ENCODE results near the gene ATP5ME.
"Not testable (repeated sequence)": the region's sequence is repeated elsewhere in the genome, so short reads cannot be mapped to it uniquely, and the experiment has no call there.

The ATP5ME gene

GRCh38 chr4:642366-642765 is 31.7 kb downstream of the ATP5ME start:
- not testable (repeated sequence) for H3K9me3 ChIP-seq (ENCODE audit: control insufficient read depth, insufficient read depth, low read length); H3K27ac ChIP-seq (ENCODE audit: low read length); H3K4me1 ChIP-seq (ENCODE audit: control insufficient read depth, insufficient read depth, low read length); H3K27me3 ChIP-seq (ENCODE audit: control insufficient read depth, insufficient read depth, low read length); H3K36me3 ChIP-seq (ENCODE audit: control insufficient read depth, insufficient read depth, low read length); H3K4me3 ChIP-seq (ENCODE audit: low read length); DNase-seq (ENCODE audit: low read depth, low spot score)
- WGBS (ENCODE audit: insufficient coverage, insufficient read length): no CpG with 5 or more reads among the region's 6 CpGs

- Histone ChIP-seq H3K27ac (ENCODE audit: low read length) (no peak overlapping the region), H3K27me3 (ENCODE audit: control insufficient read depth, insufficient read depth, low read length) (no peaks in the 10 kb centered on the region), H3K4me1 (ENCODE audit: control insufficient read depth, insufficient read depth, low read length) (no peaks in the 10 kb centered on the region), H3K36me3 (ENCODE audit: control insufficient read depth, insufficient read depth, low read length) (no peaks in the 10 kb centered on the region), H3K4me3 (ENCODE audit: low read length) (no peak overlapping the region), H3K9me3 (ENCODE audit: control insufficient read depth, insufficient read depth, low read length) (no peaks in the 10 kb centered on the region)
- WGBS (ENCODE audit: insufficient coverage, insufficient read length): no CpG with 5 or more reads among the region's 32 CpGs
- DNase-seq (ENCODE audit: low read depth, low spot score): no peak
These were observed 36.4 kb downstream of the ATP5ME start for GRCh38 chr4:637536-638280.

GRCh38 chr4:636628-637159 is 37.4 kb downstream of the ATP5ME start:
- no peaks in the 10 kb centered on the region for H3K9me3 ChIP-seq (ENCODE audit: control insufficient read depth, insufficient read depth, low read length)
- H3K27ac ChIP-seq (ENCODE audit: low read length): no peak overlapping the region
- WGBS (ENCODE audit: insufficient coverage, insufficient read length): no CpG with 5 or more reads among the region's 13 CpGs
- H3K4me3 ChIP-seq (ENCODE audit: low read length): no peak overlapping the region
- H3K36me3 ChIP-seq (ENCODE audit: control insufficient read depth, insufficient read depth, low read length): no peaks in the 10 kb centered on the region
- H3K27me3 ChIP-seq (ENCODE audit: control insufficient read depth, insufficient read depth, low read length): no peaks in the 10 kb centered on the region
- no peaks in the 10 kb centered on the region for H3K4me1 ChIP-seq (ENCODE audit: control insufficient read depth, insufficient read depth, low read length)
- DNase-seq (ENCODE audit: low read depth, low spot score): no peak

GRCh38 chr4:635851-636627 is 38.0 kb downstream of the ATP5ME start:
- no CpG with 5 or more reads among the region's 22 CpGs for WGBS (ENCODE audit: insufficient coverage, insufficient read length)
- H3K4me1 ChIP-seq (ENCODE audit: control insufficient read depth, insufficient read depth, low read length): no peaks in the 10 kb centered on the region
- no peak for DNase-seq (ENCODE audit: low read depth, low spot score)
- H3K36me3 ChIP-seq (ENCODE audit: control insufficient read depth, insufficient read depth, low read length): no peaks in the 10 kb centered on the region
- H3K27me3 ChIP-seq (ENCODE audit: control insufficient read depth, insufficient read depth, low read length): no peaks in the 10 kb centered on the region
- H3K4me3 ChIP-seq (ENCODE audit: low read length): no peak overlapping the region
- H3K27ac ChIP-seq (ENCODE audit: low read length): no peak overlapping the region
- H3K9me3 ChIP-seq (ENCODE audit: control insufficient read depth, insufficient read depth, low read length): no peaks in the 10 kb centered on the region

- no CpG with 5 or more reads among the region's 46 CpGs for WGBS (ENCODE audit: insufficient coverage, insufficient read length)
- H3K27me3 ChIP-seq (ENCODE audit: control insufficient read depth, insufficient read depth, low read length); H3K36me3 ChIP-seq (ENCODE audit: control insufficient read depth, insufficient read depth, low read length); H3K4me3 ChIP-seq (ENCODE audit: low read length); DNase-seq (ENCODE audit: low read depth, low spot score); H3K27ac ChIP-seq (ENCODE audit: low read length); H3K9me3 ChIP-seq (ENCODE audit: control insufficient read depth, insufficient read depth, low read length); H3K4me1 ChIP-seq (ENCODE audit: control insufficient read depth, insufficient read depth, low read length): not testable (repeated sequence)
These were observed 38.8 kb downstream of the ATP5ME start for GRCh38 chr4:635066-635835.

GRCh38 chr4:634599-634985 is 39.5 kb downstream of the ATP5ME start:
- no peaks in the 10 kb centered on the region for H3K36me3 ChIP-seq (ENCODE audit: control insufficient read depth, insufficient read depth, low read length)
- H3K27me3 ChIP-seq (ENCODE audit: control insufficient read depth, insufficient read depth, low read length): no peaks in the 10 kb centered on the region
- no peak overlapping the region for H3K4me3 ChIP-seq (ENCODE audit: low read length)
- DNase-seq (ENCODE audit: low read depth, low spot score): no peak
- WGBS (ENCODE audit: insufficient coverage, insufficient read length): no CpG with 5 or more reads among the region's 23 CpGs
- no peak overlapping the region for H3K27ac ChIP-seq (ENCODE audit: low read length)
- no peaks in the 10 kb centered on the region for H3K9me3 ChIP-seq (ENCODE audit: control insufficient read depth, insufficient read depth, low read length)
- no peaks in the 10 kb centered on the region for H3K4me1 ChIP-seq (ENCODE audit: control insufficient read depth, insufficient read depth, low read length)

- H3K4me1 ChIP-seq (ENCODE audit: control insufficient read depth, insufficient read depth, low read length): no peaks in the 10 kb centered on the region
- DNase-seq (ENCODE audit: low read depth, low spot score): no peak
- no peak overlapping the region for H3K27ac ChIP-seq (ENCODE audit: low read length)
- no peak overlapping the region for H3K4me3 ChIP-seq (ENCODE audit: low read length)
- no peaks in the 10 kb centered on the region for H3K27me3 ChIP-seq (ENCODE audit: control insufficient read depth, insufficient read depth, low read length)
- no CpG with 5 or more reads among the region's 15 CpGs for WGBS (ENCODE audit: insufficient coverage, insufficient read length)
- H3K36me3 ChIP-seq (ENCODE audit: control insufficient read depth, insufficient read depth, low read length): no peaks in the 10 kb centered on the region
- H3K9me3 ChIP-seq (ENCODE audit: control insufficient read depth, insufficient read depth, low read length): no peaks in the 10 kb centered on the region
These were observed 40.0 kb downstream of the ATP5ME start for GRCh38 chr4:633976-634598.

- no peak overlapping the region for H3K4me3 ChIP-seq (ENCODE audit: low read length)
- no CpG with 5 or more reads among the region's 9 CpGs for WGBS (ENCODE audit: insufficient coverage, insufficient read length)
- DNase-seq (ENCODE audit: low read depth, low spot score): no peak
These were observed 40.7 kb downstream of the ATP5ME start for GRCh38 chr4:633406-633805.

GRCh38 chr4:632926-633325 is 41.1 kb downstream of the ATP5ME start:
- no peaks in the 10 kb centered on the region for H3K36me3 ChIP-seq (ENCODE audit: control insufficient read depth, insufficient read depth, low read length)
- DNase-seq (ENCODE audit: low read depth, low spot score): no peak
- no peak overlapping the region for H3K4me3 ChIP-seq (ENCODE audit: low read length)
- no peak overlapping the region for H3K27ac ChIP-seq (ENCODE audit: low read length)
- no peaks in the 10 kb centered on the region for H3K27me3 ChIP-seq (ENCODE audit: control insufficient read depth, insufficient read depth, low read length)
- WGBS (ENCODE audit: insufficient coverage, insufficient read length): no CpG with 5 or more reads among the region's 6 CpGs
- no peaks in the 10 kb centered on the region for H3K4me1 ChIP-seq (ENCODE audit: control insufficient read depth, insufficient read depth, low read length)
- H3K9me3 ChIP-seq (ENCODE audit: control insufficient read depth, insufficient read depth, low read length): no peaks in the 10 kb centered on the region

More at GRCh38 chr4:633406-633805, 40.7 kb downstream of the ATP5ME start:
- Histone ChIP-seq H3K36me3 (ENCODE audit: control insufficient read depth, insufficient read depth, low read length) (no peaks in the 10 kb centered on the region), H3K27me3 (ENCODE audit: control insufficient read depth, insufficient read depth, low read length) (no peaks in the 10 kb centered on the region), H3K9me3 (ENCODE audit: control insufficient read depth, insufficient read depth, low read length) (no peaks in the 10 kb centered on the region), H3K4me1 (ENCODE audit: control insufficient read depth, insufficient read depth, low read length) (no peaks in the 10 kb centered on the region), H3K27ac (ENCODE audit: low read length) (no peak overlapping the region)

Measured in iPS DF 6.9 (cell line).